Measurements from ENCODE around the gene MYLK3.

The MYLK3 gene

GRCh38 chr16:46757339-46758050, 9.4 kb upstream of the MYLK3 start:
- no peak for DNase-seq

- no peak for DNase-seq
These were observed 8.6 kb upstream of the MYLK3 start for GRCh38 chr16:46756772-46757171.

GRCh38 chr16:46753015-46753414, 4.9 kb upstream of the MYLK3 start:
- no peak for DNase-seq

GRCh38 chr16:46751381-46751780, 3.2 kb upstream of the MYLK3 start:
- DNase-seq = no peak

GRCh38 chr16:46748775-46749705, 896 bp upstream of the MYLK3 start:
- peak; percentile 67 for DNase-seq

- no peak for DNase-seq
These were observed 1.0 kb downstream of the MYLK3 start for GRCh38 chr16:46746821-46747776.

- no peak for DNase-seq
These were observed 2.5 kb downstream of the MYLK3 start for GRCh38 chr16:46745617-46746016.

GRCh38 chr16:46743232-46743719, 4.9 kb downstream of the MYLK3 start:
- no peak for DNase-seq

- DNase-seq = no peak
These were observed 8.2 kb downstream of the MYLK3 start for GRCh38 chr16:46739934-46740333.

GRCh38 chr16:46737621-46738214, 10.4 kb downstream of the MYLK3 start:
- DNase-seq = no peak

GRCh38 chr16:46736695-46737094, 11.4 kb downstream of the MYLK3 start:
- DNase-seq = no peak

GRCh38 chr16:46733319-46733830, 14.8 kb downstream of the MYLK3 start:
- DNase-seq = no peak

- DNase-seq = no peak
These were observed 15.6 kb downstream of the MYLK3 start for GRCh38 chr16:46732561-46732960.

GRCh38 chr16:46731691-46732555, 16.2 kb downstream of the MYLK3 start:
- no peak for DNase-seq

GRCh38 chr16:46730801-46731690, 17.1 kb downstream of the MYLK3 start:
- no peak for DNase-seq

GRCh38 chr16:46730126-46730525, 18.0 kb downstream of the MYLK3 start:
- no peak for DNase-seq

- DNase-seq = no peak
These were observed 18.7 kb downstream of the MYLK3 start for GRCh38 chr16:46729326-46729995.

- no peak for DNase-seq
These were observed 19.3 kb downstream of the MYLK3 start for GRCh38 chr16:46728806-46729205.

- no peak for DNase-seq
These were observed 20.5 kb downstream of the MYLK3 start for GRCh38 chr16:46727630-46728029.
